ENCODE data around the gene PTBP3.

Gene PTBP3

DNA sequence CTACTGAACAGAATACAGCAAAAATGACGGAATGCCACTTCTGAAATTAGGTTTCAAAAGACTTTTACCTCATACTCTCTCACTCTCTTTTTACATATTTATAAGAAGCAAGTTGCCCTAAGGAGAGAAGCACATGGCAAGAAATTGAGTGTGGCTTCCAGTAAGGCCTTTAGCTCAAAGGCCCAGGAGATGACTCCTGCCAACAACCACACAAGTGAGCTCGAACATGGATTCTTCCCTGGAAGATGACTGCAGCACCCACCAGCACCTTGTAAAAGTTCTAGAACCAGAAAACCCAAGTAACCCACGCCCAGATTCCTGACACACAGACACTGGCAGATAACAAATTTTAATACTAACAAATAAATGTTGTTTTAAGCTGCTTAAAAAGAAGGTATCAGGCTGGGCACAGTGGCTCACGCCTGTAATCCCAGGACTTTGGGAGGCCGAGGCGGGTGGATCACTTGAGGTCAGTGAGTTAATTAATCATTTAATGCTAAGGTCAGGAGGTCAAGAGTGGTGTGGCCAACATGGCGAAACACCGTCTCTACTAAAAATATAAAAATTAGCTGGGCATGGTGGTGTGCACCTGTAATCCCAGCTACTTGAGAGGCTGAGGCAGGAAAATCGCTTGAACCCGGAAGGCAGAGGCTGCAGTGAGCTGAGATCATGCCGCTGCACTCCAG is 17.0 kb downstream of the PTBP3 start:
- TF ChIP-seq, protein P1, sequence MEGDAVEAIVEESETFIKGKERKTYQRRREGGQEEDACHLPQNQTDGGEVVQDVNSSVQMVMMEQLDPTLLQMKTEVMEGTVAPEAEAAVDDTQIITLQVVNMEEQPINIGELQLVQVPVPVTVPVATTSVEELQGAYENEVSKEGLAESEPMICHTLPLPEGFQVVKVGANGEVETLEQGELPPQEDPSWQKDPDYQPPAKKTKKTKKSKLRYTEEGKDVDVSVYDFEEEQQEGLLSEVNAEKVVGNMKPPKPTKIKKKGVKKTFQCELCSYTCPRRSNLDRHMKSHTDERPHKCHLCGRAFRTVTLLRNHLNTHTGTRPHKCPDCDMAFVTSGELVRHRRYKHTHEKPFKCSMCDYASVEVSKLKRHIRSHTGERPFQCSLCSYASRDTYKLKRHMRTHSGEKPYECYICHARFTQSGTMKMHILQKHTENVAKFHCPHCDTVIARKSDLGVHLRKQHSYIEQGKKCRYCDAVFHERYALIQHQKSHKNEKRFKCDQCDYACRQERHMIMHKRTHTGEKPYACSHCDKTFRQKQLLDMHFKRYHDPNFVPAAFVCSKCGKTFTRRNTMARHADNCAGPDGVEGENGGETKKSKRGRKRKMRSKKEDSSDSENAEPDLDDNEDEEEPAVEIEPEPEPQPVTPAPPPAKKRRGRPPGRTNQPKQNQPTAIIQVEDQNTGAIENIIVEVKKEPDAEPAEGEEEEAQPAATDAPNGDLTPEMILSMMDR (IDR thresholded peaks at IDR 0.05; ENCODE audit: insufficient read depth, missing control alignments), result no peak
- FAIRE-seq (no peak), DNase-seq (ENCODE audit: insufficient read length, low spot score) (no peak)

DNA sequence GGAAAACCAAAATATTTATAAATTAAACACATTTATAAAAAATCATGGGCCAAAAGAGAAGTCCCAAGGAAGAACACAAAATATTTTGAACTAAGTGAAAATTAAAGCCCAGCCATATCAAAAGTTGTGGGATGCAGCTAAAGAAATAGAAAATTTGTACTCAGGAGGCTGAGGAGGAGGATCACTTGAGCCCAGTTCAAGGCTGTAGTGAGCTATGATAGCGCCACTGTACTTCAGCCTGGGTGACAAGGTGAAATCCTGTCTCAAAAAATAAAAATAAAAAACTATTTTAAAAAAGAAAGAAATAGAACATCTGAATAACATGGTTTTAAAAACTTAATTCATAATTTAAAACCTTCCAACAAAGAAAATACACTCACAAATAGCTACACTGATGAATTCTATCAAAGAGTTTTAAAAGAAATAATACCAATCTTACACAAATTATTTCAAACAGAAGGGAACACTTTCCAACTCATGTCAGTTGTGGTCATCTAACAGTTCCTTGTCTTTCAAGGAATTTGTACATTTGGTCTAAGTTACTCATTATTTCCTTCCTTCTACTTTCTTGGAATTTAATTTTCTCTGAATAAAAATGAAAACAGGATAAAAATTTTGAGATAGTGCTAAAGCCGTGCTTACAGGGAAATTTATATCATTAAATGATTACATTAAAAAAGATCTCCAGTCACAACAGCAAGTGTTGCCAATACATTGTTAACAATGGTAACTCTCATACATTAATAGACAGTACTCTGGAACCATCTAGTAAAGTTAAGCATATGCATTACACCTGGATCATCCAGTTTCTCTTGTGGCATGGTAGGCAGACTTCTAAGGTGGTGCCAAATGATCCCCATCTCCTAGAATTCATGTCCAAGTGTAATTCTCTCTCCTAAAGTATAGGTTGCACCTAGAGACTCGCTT is 17.8 kb downstream of the PTBP3 start:
- no peak for FAIRE-seq
- DNase-seq (ENCODE audit: insufficient read length, low spot score), result no peak

DNA sequence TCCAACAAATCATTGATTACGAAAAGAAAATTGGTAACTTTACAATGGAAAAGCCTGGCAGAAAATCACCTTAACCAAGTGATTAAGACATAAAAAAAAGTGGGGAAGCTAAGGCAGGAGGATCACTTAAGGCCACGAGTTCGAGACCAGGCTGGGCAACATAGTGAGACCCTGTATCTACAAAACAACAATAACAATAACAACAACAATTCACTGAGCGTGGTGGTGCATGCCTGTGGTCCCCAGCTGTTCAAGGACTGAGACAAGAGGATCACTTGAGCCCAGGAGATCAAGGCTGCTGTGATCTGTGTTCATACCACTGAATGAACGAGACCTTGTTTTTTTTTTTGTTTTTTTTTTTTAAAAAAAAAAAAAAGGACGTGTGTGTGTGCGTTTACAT is 21.3 kb downstream of the PTBP3 start:
- TF ChIP-seq, protein P1 (IDR thresholded peaks at IDR 0.05; ENCODE audit: insufficient read depth, missing control alignments), result no peak
- FAIRE-seq, result no peak
- no peak for DNase-seq (ENCODE audit: insufficient read length, low spot score)

More for the DNA sequence above, 17.8 kb downstream of the PTBP3 start:
- TF ChIP-seq, protein P1 (IDR thresholded peaks at IDR 0.05; ENCODE audit: insufficient read depth, missing control alignments), result no peak

DNA sequence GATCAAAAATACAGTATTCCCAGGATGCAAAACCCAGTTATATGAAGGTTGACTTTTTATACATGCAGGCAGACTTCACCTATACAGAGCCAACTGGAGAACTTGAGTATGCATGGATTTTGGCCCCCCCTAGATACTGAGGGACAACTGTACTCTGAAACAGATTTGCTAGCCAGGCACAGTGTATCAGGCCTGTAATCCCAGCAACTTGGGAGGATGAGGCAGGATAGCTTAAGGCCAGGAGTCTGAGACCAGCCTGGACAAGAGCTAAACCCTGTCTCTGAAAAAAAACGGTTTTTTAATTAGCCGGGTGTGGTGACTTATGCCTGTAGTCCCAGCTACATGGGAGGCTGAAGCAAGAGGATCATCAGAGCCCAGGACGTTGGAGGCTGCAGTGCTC is 21.9 kb downstream of the PTBP3 start:
- FAIRE-seq, result no peak
- TF ChIP-seq, protein P1 (IDR thresholded peaks at IDR 0.05; ENCODE audit: insufficient read depth, missing control alignments), result no peak
- DNase-seq (ENCODE audit: insufficient read length, low spot score), result no peak

DNA sequence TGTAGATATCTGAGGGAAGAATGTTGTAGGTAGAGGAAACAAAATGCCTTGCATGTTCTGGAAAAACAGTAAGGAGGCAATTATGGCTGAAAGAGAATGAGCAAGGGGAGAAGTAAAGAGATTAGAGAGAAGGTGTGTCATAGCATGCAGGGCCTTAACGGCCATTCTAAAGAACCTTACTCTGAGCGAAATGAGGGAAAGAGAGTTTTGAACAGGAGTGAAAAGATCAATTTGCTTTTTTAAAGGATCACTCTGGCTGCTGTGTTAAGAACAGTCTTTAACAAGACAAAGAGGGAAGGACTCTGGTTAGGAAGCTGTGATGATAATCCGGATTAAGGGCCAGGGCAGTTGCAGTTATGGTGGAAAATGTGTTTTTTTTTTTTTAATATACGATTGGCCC is 22.6 kb downstream of the PTBP3 start:
- TF ChIP-seq, protein P1 (IDR thresholded peaks at IDR 0.05; ENCODE audit: insufficient read depth, missing control alignments), result no peak
- peak; percentile 84 for FAIRE-seq
- DNase-seq (ENCODE audit: insufficient read length, low spot score), result no peak

DNA sequence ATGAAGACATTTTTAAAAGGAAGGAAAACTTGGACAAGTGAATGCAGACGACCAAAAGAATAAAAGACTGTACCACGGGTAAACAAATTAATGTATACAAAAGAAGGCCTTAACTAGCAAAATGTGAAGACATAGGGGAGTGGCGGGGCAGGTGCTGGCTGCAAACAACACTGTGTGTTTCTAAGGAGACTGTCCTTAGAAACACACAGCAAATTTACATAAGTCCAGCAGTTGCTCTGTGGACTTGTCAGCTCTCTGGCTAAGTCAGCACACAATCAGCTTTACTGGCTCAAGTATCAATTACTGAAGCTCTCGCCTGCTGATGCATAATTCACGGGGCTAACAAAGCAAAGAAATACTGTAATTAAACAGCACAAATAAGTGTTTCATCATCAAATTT is 24.8 kb downstream of the PTBP3 start:
- peak; percentile 96 for FAIRE-seq
- DNase-seq (ENCODE audit: insufficient read length, low spot score), result no peak
- TF ChIP-seq, protein P1 (IDR thresholded peaks at IDR 0.05; ENCODE audit: insufficient read depth, missing control alignments), result no peak

All from D721Med (cell line).